Measurements from ENCODE around the gene CFAP61. TPM values are rescaled to one million over a fixed set of nuclear protein-coding genes. Genes with fewer than 3 reads are reported as not detected.

CFAP61 gene
- polyA plus RNA-seq, 4 donors: 2.6 to 4.0 (median 3.3) TPM

- no peak for DNase-seq (ENCODE audit: low read depth in 4 of 4, low spot score in 3 of 4)
Measured at GRCh38 chr20:20027284-20027683, 25.0 kb upstream of the CFAP61 start.

- no peak for DNase-seq (ENCODE audit: low read depth in 4 of 4, low spot score in 3 of 4)
Measured at GRCh38 chr20:20031790-20032189, 20.5 kb upstream of the CFAP61 start.

- DNase-seq (ENCODE audit: low read depth in 4 of 4, low spot score in 3 of 4): no peak
Measured at GRCh38 chr20:20034486-20034885, 17.8 kb upstream of the CFAP61 start.

- DNase-seq (ENCODE audit: low read depth in 4 of 4, low spot score in 3 of 4): no peak
Measured at GRCh38 chr20:20036756-20037155, 15.6 kb upstream of the CFAP61 start.

GRCh38 chr20:20037960-20038359 is 14.4 kb upstream of the CFAP61 start:
- DNase-seq (ENCODE audit: low read depth in 4 of 4, low spot score in 3 of 4): no peak

GRCh38 chr20:20038586-20038985 is 13.7 kb upstream of the CFAP61 start:
- DNase-seq (ENCODE audit: low read depth in 4 of 4, low spot score in 3 of 4): no peak

GRCh38 chr20:20039752-20040387 is 12.5 kb upstream of the CFAP61 start:
- no peak for DNase-seq (ENCODE audit: low read depth in 4 of 4, low spot score in 3 of 4)

- DNase-seq (ENCODE audit: low read depth in 4 of 4, low spot score in 3 of 4): no peak
Measured at GRCh38 chr20:20051767-20052073, 612 bp upstream of the CFAP61 start.

DNA sequence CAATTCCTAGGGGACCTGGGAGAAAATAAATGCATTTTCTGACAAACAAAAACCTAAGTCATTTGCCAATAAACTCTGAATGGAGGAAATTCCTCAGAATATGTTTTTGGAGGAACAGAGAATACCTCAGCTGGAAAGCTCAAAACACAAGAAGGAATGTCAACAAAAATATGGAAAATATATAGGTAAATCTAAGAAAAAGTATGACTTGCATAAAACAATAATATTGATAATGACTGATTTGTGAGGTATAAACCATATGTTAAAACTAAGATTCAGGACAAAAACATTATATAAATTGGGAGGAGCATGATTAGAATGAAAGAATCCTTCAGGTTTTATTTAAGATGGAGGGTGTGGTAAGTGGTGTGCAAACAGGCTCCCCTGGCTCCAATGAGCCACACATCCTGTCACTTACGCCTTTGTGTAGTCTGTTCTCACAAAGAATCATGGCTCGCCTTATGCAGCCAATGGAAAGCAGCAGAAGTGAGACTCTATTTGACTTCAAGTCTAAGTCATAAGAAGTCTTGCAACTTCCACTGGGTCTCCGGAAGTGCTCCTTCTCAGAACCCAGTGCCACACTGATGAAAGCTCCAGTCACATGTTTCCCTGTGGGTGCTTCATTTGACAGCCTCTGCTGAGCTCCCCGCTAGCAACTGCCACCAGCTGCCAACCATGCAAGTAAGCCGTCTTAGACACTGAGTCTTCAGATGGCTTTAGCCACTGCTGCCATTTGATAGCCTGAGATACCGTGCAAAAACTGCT is 8.1 kb downstream of the CFAP61 start:
- no peak for DNase-seq (ENCODE audit: low read depth in 4 of 4, low spot score in 3 of 4)

DNA sequence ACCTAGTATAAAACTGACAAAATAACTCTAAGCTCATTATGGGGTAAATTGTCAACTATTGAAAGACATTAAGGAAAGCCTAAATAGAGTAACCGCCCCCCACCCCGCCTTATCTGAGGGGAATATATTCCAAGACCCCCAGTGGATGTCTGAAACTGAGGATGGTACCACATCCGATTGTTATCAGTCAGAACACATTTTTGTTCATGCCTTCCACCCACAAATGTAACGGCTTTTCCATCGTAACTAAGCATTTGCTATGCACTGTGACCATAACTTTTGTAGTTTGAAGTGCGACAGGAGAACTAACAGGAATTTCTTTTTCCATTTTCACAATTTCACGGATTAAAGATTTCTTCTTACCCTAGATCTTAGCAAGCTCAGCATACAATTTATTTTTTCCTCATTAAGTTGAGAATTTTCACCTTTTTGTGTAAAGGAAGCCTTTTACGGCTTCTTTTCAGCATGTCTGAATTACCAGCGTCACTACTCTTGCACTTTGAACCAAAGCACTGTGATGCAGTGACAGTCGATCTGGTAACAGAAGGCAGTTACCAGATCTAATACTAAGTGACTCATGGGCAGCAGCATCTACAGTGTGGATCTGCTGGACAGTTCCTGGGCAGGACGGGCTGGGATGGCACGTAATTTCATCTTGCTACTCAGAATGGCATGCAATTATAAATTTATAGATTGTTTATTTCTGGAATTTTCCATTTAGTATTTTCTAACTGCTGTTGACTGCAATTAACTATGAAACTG is 11.8 kb downstream of the CFAP61 start:
- no peak for DNase-seq (ENCODE audit: low read depth in 4 of 4, low spot score in 3 of 4)

GRCh38 chr20:20065361-20065760 is 13.0 kb downstream of the CFAP61 start:
- no peak for DNase-seq (ENCODE audit: low read depth in 4 of 4, low spot score in 3 of 4)

- no peak for DNase-seq (ENCODE audit: low read depth in 4 of 4, low spot score in 3 of 4)
Measured at GRCh38 chr20:20070871-20071726, 18.8 kb downstream of the CFAP61 start.

- no peak for DNase-seq (ENCODE audit: low read depth in 4 of 4, low spot score in 3 of 4)
Measured at GRCh38 chr20:20073801-20074371, 21.6 kb downstream of the CFAP61 start.

GRCh38 chr20:20075032-20075431 is 22.7 kb downstream of the CFAP61 start:
- DNase-seq (ENCODE audit: low read depth in 4 of 4, low spot score in 3 of 4): no peak

GRCh38 chr20:20076297-20077065 is 24.1 kb downstream of the CFAP61 start:
- DNase-seq (ENCODE audit: low read depth in 4 of 4, low spot score in 3 of 4): no peak

DNA sequence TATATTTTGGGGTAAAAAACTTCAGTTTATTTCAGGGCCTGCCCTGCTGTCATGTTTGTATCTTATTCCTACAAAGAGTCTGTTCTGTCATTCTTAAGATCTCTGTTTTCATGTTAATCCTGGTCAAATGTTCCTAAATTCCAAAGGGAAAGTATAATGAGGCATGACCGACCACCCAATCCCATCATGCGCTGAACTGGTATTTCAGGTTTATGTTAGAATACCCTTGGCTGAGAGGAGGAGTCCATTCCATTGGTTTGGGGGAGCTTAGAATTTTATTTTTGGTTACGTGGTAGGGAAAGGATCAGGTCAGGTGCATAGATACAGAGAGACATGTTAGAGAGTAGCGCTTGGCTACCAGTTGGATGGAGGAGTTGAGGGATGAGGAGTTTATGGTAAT is 25.7 kb downstream of the CFAP61 start:
- DNase-seq (ENCODE audit: low read depth in 4 of 4, low spot score in 3 of 4): peak in 2 of 4 donors; percentile 30 to 33

DNA sequence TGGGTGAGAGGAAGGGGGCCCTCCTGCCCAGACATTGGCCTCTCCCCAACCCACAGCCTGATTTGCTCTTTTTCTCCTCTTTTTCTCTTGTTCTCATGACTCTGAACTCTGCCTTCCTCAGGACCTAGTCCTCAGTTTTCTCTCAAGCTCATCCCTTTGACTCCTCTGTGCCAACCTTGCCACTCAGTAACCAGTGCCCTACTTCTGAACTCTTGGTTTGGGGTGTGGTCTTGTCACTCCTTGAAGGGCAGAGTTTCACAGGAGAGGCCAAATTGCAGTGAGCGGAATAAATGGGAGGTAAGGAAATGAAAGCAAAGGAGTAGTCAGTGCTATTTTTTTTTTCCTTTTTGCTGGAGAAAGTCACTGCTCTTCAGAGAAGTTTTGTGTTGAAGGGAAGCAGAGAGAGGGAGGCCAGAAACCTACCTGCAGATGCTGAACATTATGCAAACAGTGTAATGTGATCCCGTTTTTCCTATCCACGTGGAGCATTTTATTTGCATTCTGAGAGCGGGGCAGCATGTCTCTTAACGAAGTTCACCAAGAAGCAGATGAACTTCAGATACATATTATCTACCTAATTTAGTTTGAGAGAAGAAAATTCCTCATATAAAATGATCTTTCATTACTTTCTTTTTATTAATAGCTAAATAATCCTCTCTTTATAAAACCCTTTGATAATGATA is 26.9 kb downstream of the CFAP61 start:
- peak in 1 of 4 donors; percentile 3 for DNase-seq (ENCODE audit: low read depth in 4 of 4, low spot score in 3 of 4)

GRCh38 chr20:20083807-20084206 is 31.5 kb downstream of the CFAP61 start:
- no peak for DNase-seq (ENCODE audit: low read depth in 4 of 4, low spot score in 3 of 4)

GRCh38 chr20:20084296-20084752 is 32.0 kb downstream of the CFAP61 start:
- no peak for DNase-seq (ENCODE audit: low read depth in 4 of 4, low spot score in 3 of 4)

Data from right renal pelvis (tissue), 4 donors.